HEK293T (cell line): ENCODE measurements around the gene GATB.

Experiments used
- ARNT ChIP-seq: fragments of 450-650 bp; IDR thresholded peaks from 2 replicates; pipeline ENCODE4 v1.6.1; 2017; ENCODE audit warnings: mild to moderate bottlenecking
- BHLHE40 ChIP-seq: fragments of 450-650 bp; IDR thresholded peaks from 2 replicates; pipeline ENCODE4 v1.6.1; 2016; ENCODE audit warnings: mild to moderate bottlenecking, moderate library complexity, borderline replicate concordance
- CTBP1 ChIP-seq: fragments of 450-650 bp; IDR thresholded peaks from 2 replicates; pipeline ENCODE4 v1.6.1; 2016; ENCODE audit warnings: borderline replicate concordance
- ELF4 ChIP-seq: fragments of 450-650 bp; IDR thresholded peaks from 2 replicates; pipeline ENCODE4 v1.6.1; 2017; ENCODE audit warnings: antibody characterized with exemption
- FOXA1 ChIP-seq: fragments of 450-650 bp; IDR thresholded peaks from 2 replicates; pipeline ENCODE4 v1.6.1; 2016; ENCODE audit warnings: mild to moderate bottlenecking
- FOXK2 ChIP-seq: fragments of 450-650 bp; IDR thresholded peaks from 2 replicates; pipeline ENCODE4 v1.6.1; 2016; ENCODE audit warnings: mild to moderate bottlenecking
- FOXM1 ChIP-seq: fragments of 450-650 bp; IDR thresholded peaks from 2 replicates; pipeline ENCODE4 v1.6.1; 2017; ENCODE audit warnings: mild to moderate bottlenecking, borderline replicate concordance
- HDGF ChIP-seq: fragments of 450-650 bp; IDR thresholded peaks from 2 replicates; pipeline ENCODE4 v1.6.1; 2017; ENCODE audit warnings: antibody characterized with exemption, borderline replicate concordance
- SP1 ChIP-seq: fragments of 450-650 bp; IDR thresholded peaks from 2 replicates; pipeline ENCODE4 v1.6.1; 2017
- SUZ12 ChIP-seq: fragments of 450-650 bp; IDR thresholded peaks from 2 replicates; pipeline ENCODE4 v1.6.1; 2016; ENCODE audit warnings: mild to moderate bottlenecking
- TARDBP ChIP-seq: fragments of 450-650 bp; IDR thresholded peaks from 2 replicates; pipeline ENCODE4 v1.6.1; 2016
- ZNF384 ChIP-seq: fragments of 450-650 bp; IDR thresholded peaks from 2 replicates; pipeline ENCODE4 v1.6.1; 2016
- TF ChIP-seq, protein P1 (sequence below): fragments of 450-650 bp; IDR thresholded peaks from 2 replicates; pipeline ENCODE4 v1.6.1; 2016

DNA sequence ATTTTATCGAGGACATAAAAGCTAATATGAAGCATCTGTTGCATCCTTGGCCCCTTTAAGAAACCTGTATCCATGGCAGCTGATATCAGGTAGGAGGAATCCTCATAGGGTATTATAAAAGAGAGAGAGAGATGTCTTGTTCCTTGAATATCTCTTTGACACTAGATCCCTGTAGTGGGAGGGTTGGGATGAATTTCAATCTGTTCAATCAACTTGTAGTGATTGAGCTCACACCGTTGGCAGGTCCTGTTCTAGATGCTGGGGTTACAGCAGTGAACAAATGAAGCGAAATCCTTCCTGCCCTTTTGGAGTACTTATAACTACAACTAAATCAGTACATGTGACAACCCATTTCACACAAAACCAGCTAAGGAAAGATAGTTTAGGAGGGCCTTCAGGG is 35.3 kb upstream of the GATB start:
- TF ChIP-seq FOXM1 (no peak), SUZ12 (no peak), CTBP1 (no peak), ARNT (no peak), BHLHE40 (no peak), FOXA1 (no peak), ELF4 (no peak), FOXK2 (no peak), ZNF384 (no peak), HDGF (no peak), SP1 (no peak), TARDBP (no peak)
- TF ChIP-seq, protein P1, sequence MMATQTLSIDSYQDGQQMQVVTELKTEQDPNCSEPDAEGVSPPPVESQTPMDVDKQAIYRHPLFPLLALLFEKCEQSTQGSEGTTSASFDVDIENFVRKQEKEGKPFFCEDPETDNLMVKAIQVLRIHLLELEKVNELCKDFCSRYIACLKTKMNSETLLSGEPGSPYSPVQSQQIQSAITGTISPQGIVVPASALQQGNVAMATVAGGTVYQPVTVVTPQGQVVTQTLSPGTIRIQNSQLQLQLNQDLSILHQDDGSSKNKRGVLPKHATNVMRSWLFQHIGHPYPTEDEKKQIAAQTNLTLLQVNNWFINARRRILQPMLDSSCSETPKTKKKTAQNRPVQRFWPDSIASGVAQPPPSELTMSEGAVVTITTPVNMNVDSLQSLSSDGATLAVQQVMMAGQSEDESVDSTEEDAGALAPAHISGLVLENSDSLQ = no peak
